GM21526 (cell line): Measurements from ENCODE around the gene EPHB1.

ENCODE experiments used
- ATAC-seq: cut with Tn5 transposase; IDR thresholded peaks from one replicate; pipeline ENCODE4 v1.9.1; 2021; ENCODE audit warnings: moderate library complexity; ENCODE audit not compliant: unreplicated experiment, low FRiP score

Gene EPHB1

GRCh38 chr3:134874737-134875413 lies 79.8 kb downstream of the EPHB1 start:
- ATAC-seq = no peak

GRCh38 chr3:134876836-134877235 lies 81.8 kb downstream of the EPHB1 start:
- no peak for ATAC-seq

- ATAC-seq = no peak
These were observed 82.7 kb downstream of the EPHB1 start for GRCh38 chr3:134877788-134878187.

GRCh38 chr3:134879990-134880389 lies 84.9 kb downstream of the EPHB1 start:
- no peak for ATAC-seq

GRCh38 chr3:134880431-134880830 lies 85.4 kb downstream of the EPHB1 start:
- no peak for ATAC-seq

GRCh38 chr3:134881305-134881704 lies 86.2 kb downstream of the EPHB1 start:
- no peak for ATAC-seq

GRCh38 chr3:134883697-134884385 lies 88.8 kb downstream of the EPHB1 start:
- ATAC-seq = no peak

- ATAC-seq = peak; percentile 85
These were observed 91.0 kb downstream of the EPHB1 start for GRCh38 chr3:134885877-134886621.

- no peak for ATAC-seq
These were observed 91.9 kb downstream of the EPHB1 start for GRCh38 chr3:134886991-134887390.

GRCh38 chr3:134887536-134887935 lies 92.5 kb downstream of the EPHB1 start:
- ATAC-seq = no peak

GRCh38 chr3:134892326-134892725 lies 97.3 kb downstream of the EPHB1 start:
- ATAC-seq = no peak

- no peak for ATAC-seq
These were observed 97.7 kb downstream of the EPHB1 start for GRCh38 chr3:134892761-134893160.

GRCh38 chr3:134894533-134894932 lies 99.5 kb downstream of the EPHB1 start:
- ATAC-seq = no peak

GRCh38 chr3:134895181-134895580 lies 100.1 kb downstream of the EPHB1 start:
- ATAC-seq = no peak

- no peak for ATAC-seq
These were observed 101.1 kb downstream of the EPHB1 start for GRCh38 chr3:134896141-134896540.

GRCh38 chr3:134896696-134897095 lies 101.6 kb downstream of the EPHB1 start:
- ATAC-seq = no peak

GRCh38 chr3:134897391-134898141 lies 102.5 kb downstream of the EPHB1 start:
- no peak for ATAC-seq

- no peak for ATAC-seq
These were observed 103.2 kb downstream of the EPHB1 start for GRCh38 chr3:134898181-134898754.

GRCh38 chr3:134899786-134900185 lies 104.7 kb downstream of the EPHB1 start:
- ATAC-seq = no peak

GRCh38 chr3:134900482-134900881 lies 105.4 kb downstream of the EPHB1 start:
- ATAC-seq = no peak
